ENCODE measurements around the gene MKI67.

Gene MKI67

DNA sequence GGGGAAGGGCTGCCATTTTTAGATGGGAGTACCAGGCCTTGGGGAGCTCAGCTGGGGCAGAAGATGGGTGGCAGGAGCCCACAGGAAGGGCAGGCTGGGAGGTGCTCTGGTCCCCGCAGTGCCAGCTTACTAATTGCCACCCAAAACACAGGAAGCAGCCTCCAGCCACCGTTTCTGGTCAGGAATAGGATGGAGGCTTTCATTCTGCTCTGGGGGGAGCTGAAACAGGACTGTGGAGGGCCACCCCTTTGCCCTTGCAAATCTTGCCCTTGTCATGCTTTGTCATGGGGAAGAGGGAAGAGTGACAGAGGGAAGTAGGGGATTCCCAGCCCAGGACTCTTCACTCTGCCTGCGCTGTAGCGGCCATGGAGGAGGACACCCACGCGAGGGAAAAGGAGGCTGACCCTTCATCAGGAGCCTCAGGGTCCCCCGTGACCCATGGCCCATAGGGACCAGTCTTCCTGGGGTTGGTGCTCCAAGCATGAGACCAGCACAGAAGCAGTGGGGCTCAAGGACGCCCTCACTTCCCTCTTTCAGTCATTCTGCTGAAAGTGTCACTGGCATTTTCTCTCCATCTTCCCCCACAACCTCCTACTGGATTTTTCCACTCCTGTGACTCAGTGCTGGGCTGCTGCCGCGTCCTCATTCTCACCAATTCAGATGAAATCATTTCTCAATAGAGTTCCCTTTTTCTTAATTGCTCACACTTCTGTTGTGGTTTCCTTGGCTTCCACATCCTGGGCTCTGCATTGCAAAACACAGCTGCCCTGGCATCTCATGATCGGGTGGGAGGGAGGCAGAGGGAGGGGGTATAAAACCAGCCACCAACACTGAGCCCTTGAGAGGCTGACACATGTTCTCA, 61.9 kb downstream of the MKI67 start:
- no peak for DNase-seq (ENCODE audit: low spot score)

DNA sequence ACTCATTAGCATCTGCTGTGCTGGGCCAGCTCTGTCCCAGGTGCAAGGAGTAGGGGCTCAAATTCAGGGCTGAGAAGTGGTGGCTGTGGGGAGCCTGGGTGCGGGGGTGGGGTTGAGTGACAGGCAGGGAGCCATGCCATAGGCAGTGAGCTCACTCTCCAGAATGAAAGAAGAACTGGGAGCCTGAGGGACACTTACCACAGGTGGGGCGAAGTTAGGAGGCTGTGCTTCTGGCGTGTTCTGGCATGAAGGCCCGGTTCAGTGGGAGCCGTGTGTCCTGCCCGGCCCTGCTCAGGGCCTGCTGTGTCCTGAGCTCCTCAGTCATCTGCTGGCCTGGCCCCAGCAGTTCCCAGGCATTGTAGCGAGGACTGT, 62.5 kb downstream of the MKI67 start:
- no peak for DNase-seq (ENCODE audit: low spot score)

- DNase-seq (ENCODE audit: low spot score) = no peak
Observed at GRCh38 chr10:128062881-128063563, 63.2 kb downstream of the MKI67 start.

DNA sequence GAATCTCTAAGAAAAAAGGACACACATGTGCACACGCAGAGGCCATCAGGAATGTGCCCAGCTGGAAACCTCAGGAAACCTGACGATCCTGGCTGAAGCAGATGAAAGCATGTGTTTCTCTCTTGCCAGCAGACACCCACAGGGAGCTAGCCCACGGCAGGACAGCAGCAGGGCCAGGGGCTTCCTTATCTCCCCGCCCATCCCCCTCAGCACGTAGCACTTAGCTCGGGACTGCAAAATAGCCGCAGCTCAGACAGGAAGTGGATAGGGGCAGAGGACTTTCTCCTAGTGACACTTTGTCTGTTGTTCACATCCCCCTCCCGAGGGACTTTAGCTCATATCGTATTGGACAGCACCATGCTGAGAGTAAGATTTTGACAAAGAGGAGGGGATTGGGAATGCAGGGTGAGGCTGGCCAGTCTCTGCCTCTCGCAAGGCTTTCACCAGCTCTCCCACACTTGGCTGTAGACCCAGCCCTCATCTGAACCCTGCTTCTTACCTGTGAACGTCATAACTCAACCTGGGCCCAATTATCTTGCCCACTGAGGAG, 63.8 kb downstream of the MKI67 start:
- no peak for DNase-seq (ENCODE audit: low spot score)

DNA sequence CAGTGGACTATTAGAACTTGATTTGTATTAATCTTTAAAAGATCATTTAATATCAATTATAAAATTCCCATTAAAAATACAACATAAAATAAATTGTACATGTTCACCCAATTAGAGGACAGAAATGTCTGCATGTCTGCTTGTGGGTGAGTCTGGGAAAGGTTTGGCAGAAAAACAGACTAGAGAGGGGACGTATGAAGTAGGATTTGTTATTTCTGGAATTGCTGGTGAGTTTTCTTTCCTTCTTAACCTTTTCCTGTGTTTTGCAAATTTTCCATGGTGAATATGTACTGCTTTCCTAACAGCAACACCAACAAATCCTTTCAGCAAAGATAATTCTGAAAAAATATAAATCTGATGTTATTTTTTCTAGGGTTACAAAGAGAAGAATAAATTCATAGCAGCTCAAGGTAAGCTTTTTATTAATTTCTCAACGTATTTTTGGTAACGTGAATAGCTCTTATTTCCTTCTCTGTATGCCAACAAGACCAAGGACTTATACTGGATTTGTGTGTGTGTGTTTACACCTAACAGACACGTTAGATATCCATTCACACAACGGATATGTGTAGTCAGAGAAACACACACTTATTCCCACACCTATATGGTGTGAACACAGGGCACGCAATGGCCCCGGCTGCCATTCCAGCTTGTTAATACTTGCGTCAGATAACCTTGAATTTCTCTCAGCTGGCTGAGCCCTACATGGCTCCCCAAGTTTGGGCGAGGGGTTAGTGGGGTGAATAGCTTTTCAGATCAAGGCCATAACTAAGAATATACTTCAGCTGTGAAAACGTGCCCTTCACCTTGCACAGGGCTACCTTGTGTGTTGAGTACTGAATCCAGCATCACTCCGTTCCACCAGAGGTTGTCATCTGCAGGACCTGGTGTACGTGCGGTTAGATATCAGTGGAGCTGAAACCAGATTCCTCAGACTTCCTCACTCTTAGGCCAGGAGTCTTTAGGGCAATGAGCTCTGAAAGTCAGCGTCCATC, 64.6 kb downstream of the MKI67 start:
- DNase-seq (ENCODE audit: low spot score) = no peak

DNA sequence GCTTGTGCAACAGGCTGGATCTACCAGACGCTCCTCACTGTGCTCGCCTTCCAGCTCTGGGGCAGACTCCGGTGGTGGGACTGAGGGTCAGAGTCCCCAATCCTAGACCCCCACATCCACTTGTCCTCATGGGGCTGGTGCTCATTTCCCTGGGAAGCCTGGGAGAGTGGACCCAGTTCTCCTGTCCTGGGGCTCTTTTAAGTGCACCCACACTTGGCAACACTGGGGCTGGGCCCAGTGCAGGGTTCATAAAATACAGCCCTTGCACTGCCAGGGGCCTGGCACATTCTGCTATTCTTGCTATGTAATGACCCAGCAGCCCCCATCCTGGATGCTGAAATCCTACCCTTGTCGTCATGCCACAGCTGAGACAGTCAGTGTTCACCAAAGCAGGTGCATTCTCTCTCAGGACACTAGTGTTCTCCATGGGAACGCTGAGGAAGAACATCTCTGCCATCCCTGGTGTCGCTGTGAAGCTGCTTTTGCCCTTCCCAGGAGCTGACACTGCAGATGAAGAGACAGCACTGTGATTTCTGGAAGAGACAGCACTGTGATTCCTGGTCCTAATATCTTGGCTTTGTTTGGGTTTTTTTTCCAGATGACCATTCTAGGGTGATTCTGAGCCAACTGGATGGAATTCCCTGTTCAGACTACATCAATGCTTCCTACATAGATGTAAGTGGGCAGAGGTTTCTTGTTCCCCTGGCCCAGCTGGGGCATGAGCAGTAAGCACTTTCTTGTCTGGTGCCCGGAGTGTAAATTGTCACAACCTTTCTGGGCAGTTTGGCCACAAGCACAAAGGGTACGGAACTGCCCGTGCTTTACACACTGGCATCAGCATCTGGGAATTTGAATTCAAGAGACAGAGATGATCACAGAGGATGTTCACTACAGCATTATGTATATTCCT, 65.6 kb downstream of the MKI67 start:
- DNase-seq (ENCODE audit: low spot score) = no peak

DNA sequence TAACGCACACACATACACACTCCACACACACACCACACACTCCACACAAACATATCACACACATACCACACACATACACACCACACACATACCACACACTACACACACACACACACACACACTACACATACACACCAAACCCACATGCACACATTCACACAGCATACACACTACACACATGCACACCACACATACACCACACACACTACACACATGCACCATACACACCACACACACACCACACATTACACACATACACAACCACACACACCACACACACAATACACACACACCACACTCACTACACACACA, 66.3 kb downstream of the MKI67 start:
- DNase-seq (ENCODE audit: low spot score) = no peak

- DNase-seq (ENCODE audit: low spot score) = no peak
Observed at GRCh38 chr10:128059266-128059981, 66.8 kb downstream of the MKI67 start.

- no peak for DNase-seq (ENCODE audit: low spot score)
Observed at GRCh38 chr10:128058750-128059134, 67.5 kb downstream of the MKI67 start.

DNA sequence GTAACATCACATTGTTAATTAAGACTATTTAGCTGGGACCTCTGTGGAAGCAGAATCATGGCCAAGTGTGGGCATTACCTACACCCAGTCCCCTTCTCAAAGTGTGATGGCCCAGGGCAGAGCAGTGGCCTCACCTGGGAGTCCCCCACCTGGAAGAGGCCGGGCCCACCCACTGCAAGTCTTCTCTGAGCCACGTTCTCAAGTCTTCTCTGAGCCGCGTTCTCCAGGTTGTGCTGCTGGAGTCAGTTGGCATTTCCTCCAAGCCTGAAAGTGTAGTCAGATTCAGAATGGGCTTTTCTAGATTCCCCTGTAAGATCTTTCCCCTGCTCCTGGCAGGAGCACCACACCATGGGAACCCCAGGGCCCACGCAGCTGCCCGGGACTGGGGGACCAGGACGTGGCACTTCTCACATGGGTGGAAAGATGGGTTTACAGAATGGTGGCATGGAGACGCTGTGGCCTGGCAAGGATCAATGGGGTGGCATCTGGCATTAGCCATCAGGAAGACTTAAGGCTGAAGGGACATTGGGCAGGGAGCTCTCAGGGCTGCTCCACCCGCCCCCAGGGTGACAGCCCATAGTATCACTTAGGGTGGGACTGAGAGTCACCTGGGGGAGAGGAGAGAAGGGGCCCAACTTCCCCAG, 68.0 kb downstream of the MKI67 start:
- no peak for DNase-seq (ENCODE audit: low spot score)

DNA sequence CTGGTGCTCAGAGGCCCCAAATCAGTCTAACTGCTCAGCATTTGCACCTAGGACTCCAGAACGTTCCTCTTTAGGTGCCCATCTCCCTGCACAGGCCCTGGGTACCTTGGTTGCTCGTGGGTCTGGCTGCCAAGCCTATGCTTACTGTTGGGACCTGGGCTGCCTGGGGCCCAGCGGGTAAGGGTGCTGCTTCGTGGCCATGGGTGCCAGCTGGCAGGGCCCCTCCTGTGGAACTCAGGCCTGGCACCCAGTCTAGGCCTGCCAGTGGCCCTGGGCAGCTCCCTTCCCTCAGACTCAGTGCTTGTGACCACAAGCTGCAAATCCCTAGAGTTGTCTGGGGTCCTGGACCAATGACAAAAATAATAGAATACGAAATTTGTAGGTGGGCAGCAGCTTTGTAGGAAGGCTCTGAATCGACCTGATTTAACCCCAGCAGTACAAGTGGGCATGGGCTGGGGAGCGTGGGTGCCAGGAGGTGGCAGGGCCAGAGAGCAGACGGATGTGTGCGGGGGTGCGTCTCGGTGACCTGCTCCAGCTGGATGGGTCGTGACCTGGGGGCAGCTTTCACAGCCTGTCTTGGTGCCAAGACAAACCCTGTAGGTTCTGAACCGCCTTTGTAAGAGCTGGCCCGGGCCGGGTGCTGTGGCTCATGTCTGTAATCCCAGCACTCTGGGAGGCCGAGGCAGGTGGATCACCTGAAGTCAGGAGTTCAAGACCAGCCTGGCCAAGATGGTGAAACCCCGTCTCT, 69.7 kb downstream of the MKI67 start:
- DNase-seq (ENCODE audit: low spot score) = no peak

GRCh38 chr10:128055061-128055868, 71.0 kb downstream of the MKI67 start:
- no peak for DNase-seq (ENCODE audit: low spot score)

DNA sequence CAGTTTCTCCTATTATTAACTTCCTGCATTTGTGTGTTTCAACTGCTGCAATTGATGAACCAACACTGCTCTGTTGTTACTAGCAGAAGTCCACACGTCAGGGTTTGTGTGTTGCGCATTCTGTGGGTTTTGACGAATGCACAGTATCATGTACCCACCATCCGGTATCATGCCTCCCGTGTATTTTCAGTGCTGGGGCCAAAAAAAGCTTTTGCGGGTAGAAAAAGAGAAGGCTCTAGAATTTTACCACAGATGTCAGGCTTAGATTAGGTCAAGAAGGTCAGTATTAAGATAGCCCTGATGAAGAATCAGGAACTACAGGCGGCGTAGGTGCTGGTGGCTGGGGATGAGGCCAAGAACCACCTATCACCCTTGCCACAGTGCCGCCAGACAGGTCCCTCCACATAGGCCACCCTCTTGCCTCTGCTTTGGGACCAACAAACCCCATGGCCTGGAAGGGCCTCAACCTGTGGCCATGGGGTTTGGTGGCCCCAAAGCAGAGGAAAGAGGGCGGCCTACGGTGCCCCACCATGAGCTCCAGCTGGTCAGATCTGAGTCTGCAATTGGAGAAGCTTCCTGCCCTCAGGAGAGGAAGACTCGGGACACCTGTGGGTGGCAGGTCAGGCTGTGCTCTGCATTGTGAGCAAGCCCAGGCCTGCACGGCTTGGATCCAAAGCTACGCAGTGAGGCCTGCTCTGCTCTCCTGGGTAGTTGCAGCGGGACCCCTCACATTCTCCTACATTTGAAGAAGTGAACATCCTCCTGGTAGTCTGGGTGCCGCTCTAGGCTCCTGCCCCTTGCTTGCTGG, 71.9 kb downstream of the MKI67 start:
- no peak for DNase-seq (ENCODE audit: low spot score)

GRCh38 chr10:128053356-128053755, 72.9 kb downstream of the MKI67 start:
- no peak for DNase-seq (ENCODE audit: low spot score)

GRCh38 chr10:128052696-128053095, 73.5 kb downstream of the MKI67 start:
- DNase-seq (ENCODE audit: low spot score) = no peak

DNA sequence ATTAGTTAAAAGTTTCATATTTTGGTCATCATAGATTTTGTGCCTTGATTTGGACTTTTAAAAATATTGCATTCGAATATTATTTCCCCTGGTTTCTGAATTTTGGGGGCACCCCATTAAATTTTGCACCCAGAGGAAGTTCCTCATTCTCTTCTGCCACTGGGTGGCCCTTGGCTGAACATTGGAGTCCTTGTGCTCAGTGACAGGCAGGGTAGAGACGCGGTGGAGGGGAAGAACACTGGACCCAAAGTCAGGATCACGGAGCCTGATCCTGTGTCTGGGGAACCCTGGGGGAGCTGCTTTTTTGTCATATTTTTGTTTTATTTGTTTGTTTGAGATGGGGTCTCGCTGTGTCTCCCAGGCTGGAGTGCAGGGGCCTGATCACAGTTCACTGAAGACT, 74.7 kb downstream of the MKI67 start:
- DNase-seq (ENCODE audit: low spot score) = no peak

GRCh38 chr10:128050936-128051335, 75.3 kb downstream of the MKI67 start:
- DNase-seq (ENCODE audit: low spot score) = no peak

DNA sequence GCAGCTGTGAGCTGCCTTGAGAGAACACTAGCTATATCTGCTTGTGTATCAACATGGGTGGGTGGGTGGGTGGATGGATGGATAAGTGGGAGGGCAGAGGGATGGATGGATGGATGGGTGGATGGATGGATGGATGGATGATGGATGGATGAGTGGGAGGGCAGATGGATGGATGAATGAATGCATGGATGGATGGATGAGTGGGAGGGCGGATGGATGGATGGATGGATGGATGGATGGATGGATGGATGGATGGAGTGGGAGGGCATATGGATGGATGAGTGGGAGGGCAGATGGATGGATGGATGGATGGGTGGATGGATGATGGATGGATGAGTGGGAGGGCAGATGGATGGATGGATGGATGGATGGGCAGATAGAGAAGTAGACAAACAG, 76.1 kb downstream of the MKI67 start:
- DNase-seq (ENCODE audit: low spot score) = no peak

Data from hematopoietic multipotent progenitor cell treated with erythropoietin and hydrocortisone succinate and interleukin-3 and kit ligand, for 15 days (in vitro differentiated cells).